GM21619 (cell line): Measurements from ENCODE around the gene DDT.
"Not testable (repeated sequence)": the region's sequence is repeated elsewhere in the genome, so short reads cannot be mapped to it uniquely, and the experiment has no call there.

ENCODE experiments used
- ATAC-seq: cut with Tn5 transposase; IDR thresholded peaks from one replicate; pipeline ENCODE4 v1.9.1; 2021; ENCODE audit not compliant: unreplicated experiment

DDT gene

DNA sequence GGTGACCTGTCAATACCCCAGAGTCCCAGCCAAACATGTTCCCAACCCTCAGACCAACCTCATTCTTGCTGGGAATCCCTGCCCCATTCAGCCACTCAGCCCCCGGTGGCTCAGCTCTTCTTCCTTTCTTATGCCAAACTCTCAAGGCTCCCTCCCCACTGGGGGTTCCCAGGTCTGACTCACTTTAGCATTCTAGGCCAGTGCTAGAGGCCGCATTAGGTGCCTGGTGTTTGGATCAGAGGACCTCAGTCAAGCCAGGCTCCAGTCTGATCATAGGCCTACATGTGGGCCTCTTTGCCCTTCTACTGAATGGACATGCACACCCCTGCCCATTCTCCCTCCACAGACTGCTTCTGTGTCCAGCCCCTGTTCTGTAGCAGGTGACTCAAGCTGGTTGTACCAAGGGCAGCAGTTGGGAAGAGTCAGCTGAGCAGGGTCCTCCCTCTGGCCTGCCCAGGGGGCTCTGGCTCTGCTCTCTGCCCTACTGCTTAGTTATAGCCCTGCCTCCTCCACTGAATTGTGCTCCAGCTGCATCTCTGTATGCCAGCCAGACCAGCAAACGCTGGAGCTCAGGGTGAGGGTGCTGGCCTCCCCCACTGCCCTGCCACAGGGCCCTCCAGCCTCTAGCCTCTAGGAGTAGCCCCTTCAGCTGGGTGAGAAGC, 15.5 kb upstream of the DDT start:
- ATAC-seq, result not testable (repeated sequence)

DNA sequence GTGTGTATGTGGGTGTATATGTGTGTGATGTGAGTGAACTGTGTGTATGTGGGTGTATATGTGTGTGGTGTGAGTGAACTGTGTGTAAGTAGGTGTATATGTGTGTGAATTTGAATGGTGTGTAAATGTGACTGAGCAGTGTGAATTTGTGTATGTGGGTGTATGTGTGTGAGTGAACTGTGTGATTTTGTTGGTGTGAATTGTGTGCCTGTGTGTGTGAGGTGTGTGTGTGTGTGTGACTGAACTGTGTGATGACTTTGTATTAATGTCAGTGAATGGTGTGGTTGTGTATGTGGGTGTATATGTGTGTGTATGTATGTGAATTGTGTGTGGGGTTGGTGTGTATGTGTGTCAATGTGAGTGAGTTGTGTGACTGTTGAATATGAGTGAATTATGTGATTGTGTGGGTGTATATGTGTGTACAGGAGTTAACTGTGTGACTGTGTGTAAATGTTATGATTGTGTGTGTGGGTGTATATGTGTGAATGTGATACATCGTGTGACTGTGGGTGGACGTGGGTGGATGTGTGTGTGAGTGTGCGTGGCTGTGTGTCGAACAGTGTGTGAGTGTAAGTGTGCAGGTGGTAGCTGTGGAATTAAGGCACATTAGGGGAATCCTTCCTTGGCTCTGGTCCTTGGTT, 12.4 kb upstream of the DDT start:
- not testable (repeated sequence) for ATAC-seq

DNA sequence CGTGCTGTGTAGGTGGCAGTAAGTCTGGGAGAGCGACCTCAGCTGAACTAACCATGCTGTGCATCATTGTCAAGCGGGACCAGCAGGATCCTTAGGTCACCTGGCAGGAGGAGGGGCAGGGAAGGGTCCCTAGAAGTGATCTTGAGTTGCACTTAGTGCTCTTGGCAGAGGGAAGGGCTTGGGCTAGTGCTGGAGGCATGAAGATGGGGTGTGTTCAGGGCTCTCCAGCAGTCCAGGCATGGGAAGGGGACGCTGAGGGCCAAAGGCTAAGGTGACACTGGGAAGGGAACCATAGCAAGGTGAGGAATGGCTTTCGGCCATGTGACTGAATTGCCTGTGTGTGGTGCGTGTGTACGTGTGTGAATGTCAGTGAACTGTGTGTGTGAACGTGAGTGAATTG, 11.8 kb upstream of the DDT start:
- ATAC-seq, result not testable (repeated sequence)

DNA sequence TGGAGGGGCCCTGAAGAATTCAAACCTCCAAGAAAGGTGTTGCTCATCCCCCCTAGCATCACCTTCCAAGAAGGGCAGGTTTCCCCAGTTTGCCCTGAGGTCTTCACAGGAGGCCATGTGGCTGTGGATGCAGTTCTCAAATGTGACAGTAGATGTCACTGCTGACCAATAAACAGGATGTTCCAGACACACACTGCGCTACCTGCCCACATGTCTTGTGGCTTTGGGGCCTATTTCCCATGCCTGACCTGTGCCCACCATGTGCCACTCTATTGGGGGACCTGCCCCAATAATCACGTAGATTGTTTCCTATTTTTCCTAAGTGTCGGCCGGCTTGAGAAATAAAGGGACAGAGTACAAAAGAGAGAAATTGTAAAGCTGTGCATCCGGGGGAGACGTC, 10.2 kb upstream of the DDT start:
- ATAC-seq, result no peak

DNA sequence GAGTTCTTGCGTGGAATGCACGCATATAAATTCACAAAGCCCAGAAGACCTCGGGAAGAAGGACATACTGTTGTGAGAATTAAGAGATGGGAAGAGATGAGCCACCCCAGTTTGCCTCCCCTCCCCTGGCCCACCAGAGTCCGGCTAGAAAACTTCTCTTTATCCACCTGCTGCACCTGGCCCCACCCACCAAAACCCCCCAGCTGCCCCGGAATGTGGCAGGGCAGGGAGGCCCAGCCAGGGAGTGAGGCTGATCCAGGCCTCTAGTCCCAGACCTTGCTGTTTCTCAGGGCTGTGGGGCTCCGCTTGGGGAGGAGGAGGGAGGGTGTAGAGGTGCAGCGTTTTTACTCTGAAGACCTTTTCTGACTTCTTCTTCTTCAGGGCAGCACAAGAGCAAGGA, 6.3 kb upstream of the DDT start:
- not testable (repeated sequence) for ATAC-seq

DNA sequence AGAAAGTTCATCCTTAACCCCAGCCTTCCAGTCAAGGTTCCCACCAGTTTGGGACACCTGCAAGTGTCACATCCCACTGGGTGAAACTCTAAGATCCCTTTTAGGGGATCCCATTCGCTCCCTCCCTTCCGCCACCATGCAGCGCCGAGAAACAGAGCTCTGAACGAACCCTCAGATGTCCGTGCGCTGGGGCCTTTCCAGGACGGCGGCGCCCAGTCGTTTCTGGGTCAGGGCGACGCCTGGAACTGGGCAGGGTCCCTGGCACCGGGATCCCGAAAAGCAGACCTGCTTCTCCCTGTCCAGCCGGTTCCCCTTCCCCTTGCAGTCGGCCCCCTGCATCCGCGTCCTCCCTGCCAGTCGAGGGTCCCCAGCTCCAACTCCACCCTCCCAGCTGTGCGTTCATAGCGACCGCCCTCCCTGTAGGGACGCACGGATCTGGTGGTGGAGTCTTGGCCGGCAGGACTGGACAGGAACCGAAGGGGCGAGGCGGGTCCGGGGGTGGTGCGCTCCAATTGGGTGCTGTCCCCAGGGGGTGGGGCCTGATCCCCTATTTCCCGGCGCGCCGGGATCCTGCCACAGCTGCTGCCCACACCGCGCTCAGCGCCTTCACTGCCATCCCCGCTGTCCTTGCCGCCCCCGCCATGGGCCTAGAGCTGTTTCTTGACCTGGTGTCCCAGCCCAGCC, 5.5 kb upstream of the DDT start, which contains the start of gene GSTT2:
Gene GSTT2, plus strand, starts transcription at position 578 of the 684 bp plus-strand sequence.
- ATAC-seq, result not testable (repeated sequence)

DNA sequence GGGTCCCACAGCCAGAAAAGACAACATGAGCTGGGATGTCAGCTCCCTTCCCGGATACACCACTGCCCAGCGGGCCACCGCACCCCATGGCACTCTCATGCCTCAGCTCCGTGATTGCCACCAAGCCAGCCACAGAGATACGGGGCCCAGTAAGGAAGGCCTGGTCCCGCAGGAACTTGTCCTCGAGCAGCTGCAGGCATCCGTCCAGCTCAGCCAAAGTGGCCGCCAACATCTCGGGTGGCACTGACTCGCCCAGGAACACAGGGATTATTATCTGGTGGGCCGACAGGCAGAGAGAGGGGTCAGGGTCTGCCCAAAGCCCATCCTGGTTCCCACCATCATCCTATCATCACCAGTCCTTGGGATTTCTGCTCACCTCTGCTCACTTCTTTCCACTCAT, 3.1 kb upstream of the DDT start:
- not testable (repeated sequence) for ATAC-seq

DNA sequence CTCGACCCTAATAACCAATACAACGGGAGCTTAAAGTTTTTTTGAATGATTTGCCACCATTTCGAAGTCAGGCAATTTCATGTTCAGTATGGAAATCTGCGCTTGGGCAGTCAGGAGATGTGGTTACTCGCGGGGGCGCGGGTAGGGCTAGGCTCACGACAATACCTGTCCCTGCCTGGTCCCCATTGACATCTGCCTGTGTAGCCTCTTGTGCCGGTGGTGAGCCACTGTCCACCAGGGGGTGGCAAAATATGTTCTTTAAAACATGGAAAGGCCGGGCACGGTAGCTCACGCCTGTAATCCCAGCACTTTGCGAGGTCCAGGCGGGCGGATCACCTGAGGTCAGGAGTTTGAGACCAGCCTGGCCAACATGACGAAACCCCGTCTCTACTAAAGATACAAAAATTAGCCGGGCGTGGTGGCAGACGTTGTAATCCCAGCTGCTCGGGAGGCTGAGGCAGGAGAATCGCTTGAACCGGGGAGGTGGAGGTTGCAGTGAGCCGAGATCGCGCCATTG, 653 bp upstream of the DDT start:
- peak; percentile 24 for ATAC-seq

DNA sequence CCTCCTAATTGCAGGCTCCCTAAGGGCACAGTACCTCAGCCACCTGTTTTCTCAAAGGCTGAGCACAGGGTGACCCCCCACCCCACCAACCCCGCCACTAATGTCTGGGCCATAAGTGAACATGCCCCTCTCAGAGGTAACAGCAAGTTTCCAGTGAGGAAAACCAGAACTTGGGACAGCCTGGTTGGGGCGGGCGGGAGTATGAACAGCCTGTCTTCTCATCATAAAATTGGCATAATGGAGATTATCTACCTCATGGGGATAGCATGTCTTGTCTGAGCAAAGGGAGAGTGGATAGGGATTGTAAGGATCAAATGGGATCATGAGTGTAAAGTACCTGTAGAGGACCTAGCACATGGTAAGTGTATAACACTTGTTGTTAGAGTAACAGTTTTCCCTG, 2.3 kb downstream of the DDT start:
- ATAC-seq, result not testable (repeated sequence)

DNA sequence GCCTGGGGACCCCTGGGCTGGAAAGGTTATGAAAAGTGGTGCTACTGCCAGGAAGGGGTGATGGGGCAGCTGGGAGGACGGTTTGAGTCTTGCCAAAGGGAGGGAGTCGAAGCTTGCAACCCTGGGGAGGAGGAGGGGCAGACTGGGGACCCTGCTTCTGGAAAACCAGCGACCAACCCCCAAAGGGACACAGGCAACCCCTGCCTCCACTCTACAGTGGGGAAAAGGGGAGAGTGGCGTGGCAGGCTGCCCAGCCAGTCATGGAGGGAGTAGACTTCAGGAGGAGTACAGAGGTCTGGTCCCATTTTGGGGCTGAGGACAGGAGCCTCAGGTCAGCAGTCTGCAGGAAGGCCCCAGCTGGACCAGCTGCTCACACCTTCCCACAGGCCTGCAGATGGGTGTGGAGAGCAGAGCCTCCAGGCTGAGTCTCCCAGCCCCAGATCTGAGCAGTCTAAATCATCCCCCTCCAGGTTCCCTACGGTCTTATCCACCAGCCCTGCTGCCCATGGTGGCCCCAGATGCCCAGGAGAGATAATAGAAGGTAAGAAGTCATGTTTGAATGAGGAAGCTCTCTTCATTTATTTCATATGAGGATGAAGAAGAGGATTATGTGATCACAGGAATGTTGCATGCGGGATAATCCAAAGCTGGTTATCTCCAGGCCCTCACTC, 3.3 kb downstream of the DDT start:
- no peak for ATAC-seq

DNA sequence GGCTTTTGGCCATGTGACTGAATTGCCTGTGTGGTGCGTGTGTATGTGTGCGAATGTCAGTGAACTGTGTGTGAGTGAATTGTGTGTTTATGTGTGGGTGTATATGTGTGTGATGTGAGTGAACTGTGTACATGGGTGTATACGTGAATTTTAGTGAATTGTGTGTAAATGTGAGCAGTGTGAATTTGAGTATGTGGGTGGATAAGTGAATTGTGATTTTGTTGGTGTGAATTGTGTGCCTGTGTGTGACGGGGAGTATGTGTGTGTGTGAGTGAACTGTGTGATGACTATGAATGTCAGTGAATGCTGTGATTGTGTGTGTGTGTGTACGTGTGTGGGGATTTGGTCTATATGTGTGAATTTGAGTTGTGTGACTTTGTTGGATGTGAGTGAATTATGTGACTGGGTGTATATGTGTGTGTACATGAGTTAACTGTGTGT, 4.0 kb downstream of the DDT start:
- no peak for ATAC-seq

DNA sequence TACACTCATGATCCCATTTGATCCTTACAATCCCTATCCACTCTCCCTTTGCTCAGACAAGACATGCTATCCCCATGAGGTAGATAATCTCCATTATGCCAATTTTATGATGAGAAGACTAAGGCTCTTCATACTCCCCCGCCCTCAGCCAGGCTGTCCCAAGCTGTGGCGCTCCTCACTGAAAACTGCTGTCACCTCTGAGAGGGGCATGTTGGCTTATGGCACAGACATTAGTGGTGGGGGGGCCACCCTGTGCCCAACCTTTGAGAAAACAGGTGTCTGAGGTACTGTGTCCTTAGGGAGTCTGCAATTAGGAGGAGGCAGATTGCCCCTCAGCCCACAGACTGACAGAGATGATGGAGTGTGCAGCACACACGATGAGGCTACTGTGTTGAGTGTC, 5.2 kb downstream of the DDT start:
- no peak for ATAC-seq

DNA sequence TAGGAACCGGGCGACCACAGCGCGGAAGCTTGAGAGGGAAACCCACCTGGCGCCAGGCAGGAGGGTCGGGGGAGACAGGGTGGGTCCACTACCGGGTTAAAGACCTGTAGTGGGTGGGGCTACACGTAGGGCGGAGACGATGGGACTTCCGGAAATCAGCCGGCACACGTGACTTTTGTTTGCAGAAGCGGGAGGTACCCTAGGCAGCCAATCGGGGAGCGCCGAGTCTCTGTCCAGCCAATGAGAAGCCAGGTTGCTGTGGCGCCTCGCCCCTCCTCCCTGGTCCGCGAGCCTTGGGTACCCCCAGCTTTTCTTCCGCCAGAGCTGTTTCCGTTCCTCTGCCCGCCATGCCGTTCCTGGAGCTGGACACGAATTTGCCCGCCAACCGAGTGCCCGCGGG, 7.7 kb downstream of the DDT start, which contains the start of gene DDTL:
Gene DDTL, plus strand, starts transcription at position 321 of the 400 bp plus-strand sequence. Its CDS starts 27 bp downstream, at position 348.
- peak; percentile 80 for ATAC-seq

DNA sequence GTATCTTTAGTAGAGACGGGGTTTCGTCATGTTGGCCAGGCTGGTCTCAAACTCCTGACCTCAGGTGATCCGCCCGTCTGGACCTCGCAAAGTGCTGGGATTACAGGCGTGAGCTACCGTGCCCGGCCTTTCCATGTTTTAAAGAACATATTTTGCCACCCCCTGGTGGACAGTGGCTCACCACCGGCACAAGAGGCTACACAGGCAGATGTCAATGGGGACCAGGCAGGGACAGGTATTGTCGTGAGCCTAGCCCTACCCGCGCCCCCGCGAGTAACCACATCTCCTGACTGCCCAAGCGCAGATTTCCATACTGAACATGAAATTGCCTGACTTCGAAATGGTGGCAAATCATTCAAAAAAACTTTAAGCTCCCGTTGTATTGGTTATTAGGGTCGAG, 8.1 kb downstream of the DDT start:
- not testable (repeated sequence) for ATAC-seq

DNA sequence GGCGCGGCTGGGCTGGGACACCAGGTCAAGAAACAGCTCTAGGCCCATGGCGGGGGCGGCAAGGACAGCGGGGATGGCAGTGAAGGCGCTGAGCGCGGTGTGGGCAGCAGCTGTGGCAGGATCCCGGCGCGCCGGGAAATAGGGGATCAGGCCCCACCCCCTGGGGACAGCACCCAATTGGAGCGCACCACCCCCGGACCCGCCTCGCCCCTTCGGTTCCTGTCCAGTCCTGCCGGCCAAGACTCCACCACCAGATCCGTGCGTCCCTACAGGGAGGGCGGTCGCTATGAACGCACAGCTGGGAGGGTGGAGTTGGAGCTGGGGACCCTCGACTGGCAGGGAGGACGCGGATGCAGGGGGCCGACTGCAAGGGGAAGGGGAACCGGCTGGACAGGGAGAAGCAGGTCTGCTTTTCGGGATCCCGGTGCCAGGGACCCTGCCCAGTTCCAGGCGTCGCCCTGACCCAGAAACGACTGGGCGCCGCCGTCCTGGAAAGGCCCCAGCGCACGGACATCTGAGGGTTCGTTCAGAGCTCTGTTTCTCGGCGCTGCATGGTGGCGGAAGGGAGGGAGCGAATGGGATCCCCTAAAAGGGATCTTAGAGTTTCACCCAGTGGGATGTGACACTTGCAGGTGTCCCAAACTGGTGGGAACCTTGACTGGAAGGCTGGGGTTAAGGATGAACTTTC, 13.0 kb downstream of the DDT start, which contains the start of gene GSTT2B:
Gene GSTT2B, minus strand, starts transcription at position 112 of the 688 bp plus-strand sequence. Its CDS starts 64 bp downstream, at position 48.
- ATAC-seq, result not testable (repeated sequence)

DNA sequence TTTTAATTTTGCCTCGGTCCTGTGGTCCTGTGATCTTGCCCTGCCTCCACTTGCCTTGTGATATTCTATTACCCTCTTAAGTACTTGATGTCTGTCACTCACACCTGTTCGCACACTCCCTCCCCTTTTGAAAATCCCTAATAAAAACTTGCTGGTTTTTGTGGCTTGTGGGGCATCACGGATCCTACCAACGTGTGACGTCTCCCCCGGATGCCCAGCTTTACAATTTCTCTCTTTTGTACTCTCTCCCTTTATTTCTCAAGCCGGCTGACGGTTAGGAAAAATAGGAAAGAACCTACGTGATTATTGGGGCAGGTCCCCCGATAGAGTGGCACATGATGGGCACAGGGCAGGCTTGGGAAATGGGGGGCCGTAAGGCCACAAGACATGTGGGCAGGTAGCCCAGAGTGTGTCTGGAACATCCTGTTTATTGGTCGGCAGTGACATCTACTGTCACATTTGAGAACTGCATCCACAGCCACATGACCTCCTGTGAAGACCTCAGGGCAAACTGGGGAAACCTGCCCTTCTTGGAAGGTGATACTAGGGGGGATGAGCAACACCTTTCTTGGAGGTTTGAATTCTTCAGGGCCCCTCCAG, 17.8 kb downstream of the DDT start:
- not testable (repeated sequence) for ATAC-seq

DNA sequence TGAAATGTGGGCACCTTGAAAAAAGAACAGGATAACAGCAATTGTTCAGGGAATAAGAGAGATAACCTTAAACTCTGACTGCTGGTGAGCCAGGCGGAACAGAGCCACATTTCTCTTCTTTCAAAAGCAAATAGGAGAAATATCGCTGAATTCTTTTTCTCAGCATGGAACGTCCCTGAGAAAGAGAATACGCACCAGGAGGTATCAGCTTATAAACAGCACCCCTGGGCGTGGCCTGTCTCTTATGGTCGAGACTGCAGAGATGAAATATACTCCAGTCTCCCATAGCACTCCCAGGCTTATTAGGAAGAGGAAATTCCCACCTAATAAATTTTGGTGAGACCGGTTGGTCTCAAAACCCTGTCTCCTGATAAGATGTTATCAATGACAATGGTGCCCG, 18.4 kb downstream of the DDT start:
- not testable (repeated sequence) for ATAC-seq

DNA sequence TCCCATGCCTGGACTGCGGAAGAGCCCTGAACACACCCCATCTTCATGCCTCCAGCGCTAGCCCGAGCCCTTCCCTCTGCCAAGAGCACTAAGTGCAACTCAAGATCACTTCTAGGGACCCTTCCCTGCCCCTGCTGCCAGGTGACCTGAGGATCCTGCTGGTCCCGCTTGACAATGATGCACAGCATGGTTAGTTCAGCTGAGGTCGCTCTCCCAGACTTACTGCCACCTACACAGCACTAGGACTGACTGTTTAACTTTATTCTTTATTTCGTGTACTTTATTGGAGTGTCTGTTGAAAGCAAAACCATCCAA, 19.3 kb downstream of the DDT start:
- not testable (repeated sequence) for ATAC-seq

DNA sequence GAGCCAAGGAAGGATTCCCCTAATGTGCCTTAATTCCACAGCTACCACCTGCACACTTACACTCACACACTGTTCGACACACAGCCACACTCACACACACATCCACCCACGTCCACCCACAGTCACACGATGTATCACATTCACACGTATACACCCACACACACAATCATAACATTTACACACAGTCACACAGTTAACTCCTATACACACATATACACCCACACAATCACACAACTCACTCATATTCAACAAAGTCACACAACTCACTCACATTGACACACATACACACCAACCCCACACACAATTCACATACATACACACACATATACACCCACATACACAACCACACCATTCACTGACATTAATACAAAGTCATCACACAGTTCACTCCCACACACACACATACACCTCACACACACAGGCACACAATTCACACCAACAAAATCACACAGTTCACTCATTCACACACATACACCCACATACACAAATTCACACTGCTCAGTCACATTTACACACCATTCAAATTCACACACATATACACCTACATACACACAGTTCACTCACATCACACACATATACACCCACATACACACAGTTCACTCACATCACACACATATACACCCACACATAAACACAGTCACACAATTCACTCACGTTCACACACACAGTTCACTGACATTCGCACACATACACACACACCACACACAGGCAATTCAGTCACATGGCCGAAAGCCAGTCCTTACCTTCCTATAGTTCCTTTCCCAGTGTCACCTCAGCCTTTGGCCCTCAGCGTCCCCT, 19.8 kb downstream of the DDT start:
- ATAC-seq, result not testable (repeated sequence)
